A549 (cell line): ENCODE data around the gene GDAP2.

ENCODE experiments used
- CTCF ChIP-seq: fragments of >200 bp; sonication (Bioruptor Twin); formaldehyde crosslinking; IDR thresholded peaks from 3 replicates; pipeline ENCODE4 v1.5.1; 2016
- MAX ChIP-seq: IDR thresholded peaks from 2 replicates; pipeline ENCODE4 v1.6.1; 2012
- MAZ ChIP-seq: fragments of 150-350 bp; IDR thresholded peaks from 2 replicates; pipeline ENCODE4 v1.6.1; 2014; ENCODE audit warnings: antibody characterized with exemption, low read depth, low read length, borderline replicate concordance

GRCh38 chr1:117824616-117825015, 104.8 kb downstream of the GDAP2 start:
- TF ChIP-seq CTCF (no peak), MAZ (no peak), MAX (no peak)
